HepG2 (cell line): Measurements from ENCODE around the gene ZNF146. TPM values are rescaled to one million over a fixed set of nuclear protein-coding genes. Genes with fewer than 3 reads are reported as not detected.
A peak's percentile ranks its signal among the peaks of the same experiment; 100 is the strongest.

Experiments
- BRCA1 ChIP-seq: sonication (generic); formaldehyde crosslinking; IDR thresholded peaks from 2 replicates; pipeline ENCODE4 v1.4.0; 2020; ENCODE audit warnings: missing genetic modification reagents
- HCFC1 ChIP-seq: fragments of 150-350 bp; IDR thresholded peaks from 2 replicates; pipeline ENCODE4 v1.6.1; 2014; ENCODE audit warnings: low read depth, low read length
- HDAC2 ChIP-seq: sonication (generic); formaldehyde crosslinking; IDR thresholded peaks from 2 replicates; pipeline ENCODE4 v1.4.0; 2020; ENCODE audit warnings: missing genetic modification reagents
- HOXD1 ChIP-seq: sonication (generic); formaldehyde crosslinking; IDR thresholded peaks from 2 replicates; pipeline ENCODE4 v1.5.0; 2020; ENCODE audit warnings: missing genetic modification reagents
- MBNL3 ChIP-seq: fragments of 250-450 bp; sonication (Bioruptor Pico); conservative IDR thresholded peaks from 2 replicates; pipeline ENCODE4 v1.8.0; 2022; ENCODE audit warnings: mild to moderate bottlenecking, inconsistent platforms
- MXD4 ChIP-seq: IDR thresholded peaks from 2 replicates; pipeline ENCODE4 v1.6.1; 2016; ENCODE audit warnings: mild to moderate bottlenecking, missing biosample characterization, missing genetic modification reagents
- MYNN ChIP-seq: sonication (generic); formaldehyde crosslinking; IDR thresholded peaks from 2 replicates; pipeline ENCODE4 v1.4.0; 2020; ENCODE audit warnings: mild to moderate bottlenecking, low read depth, missing genetic modification reagents
- MZF1 ChIP-seq: sonication (generic); formaldehyde crosslinking; IDR thresholded peaks from 2 replicates; pipeline ENCODE4 v1.8.1; 2023; ENCODE audit warnings: mild to moderate bottlenecking, missing genetic modification reagents, borderline replicate concordance
- NAIF1 ChIP-seq: sonication (generic); formaldehyde crosslinking; IDR thresholded peaks from 2 replicates; pipeline ENCODE4 v1.5.0; 2020; ENCODE audit warnings: mild to moderate bottlenecking, missing genetic modification reagents, borderline replicate concordance
- NFE2L1 ChIP-seq: sonication (generic); formaldehyde crosslinking; IDR thresholded peaks from 2 replicates; pipeline ENCODE4 v1.4.0; 2020; ENCODE audit warnings: missing genetic modification reagents, mild to moderate bottlenecking, borderline replicate concordance
- SNAPC5 ChIP-seq: sonication (generic); formaldehyde crosslinking; IDR thresholded peaks from 2 replicates; pipeline ENCODE4 v1.8.1; 2023; ENCODE audit warnings: mild to moderate bottlenecking, missing genetic modification reagents, borderline replicate concordance
- SP4 ChIP-seq: sonication (generic); formaldehyde crosslinking; IDR thresholded peaks from 2 replicates; pipeline ENCODE4 v1.8.1; 2023; ENCODE audit warnings: mild to moderate bottlenecking, missing genetic modification reagents
- TAF1 ChIP-seq: sonication (generic); formaldehyde crosslinking; IDR thresholded peaks from 2 replicates; pipeline ENCODE4 v1.4.0; 2020; ENCODE audit warnings: missing genetic modification reagents
- XRCC5 ChIP-seq: fragments of 200-400 bp; formaldehyde crosslinking; optimal IDR thresholded peaks from 2 replicates; pipeline ENCODE3; 2017; ENCODE audit warnings: mild to moderate bottlenecking, low read length
- ZKSCAN8 ChIP-seq: IDR thresholded peaks from 2 replicates; pipeline ENCODE4 v1.6.1; 2016; ENCODE audit warnings: borderline replicate concordance, missing genetic modification reagents, missing compliant biosample characterization
- ZNF143 ChIP-seq: sonication (generic); formaldehyde crosslinking; IDR thresholded peaks from 2 replicates; pipeline ENCODE4 v1.4.0; 2020; ENCODE audit warnings: missing genetic modification reagents
- ZNF276 ChIP-seq: sonication (generic); formaldehyde crosslinking; IDR thresholded peaks from 2 replicates; pipeline ENCODE4 v1.4.0; 2020; ENCODE audit warnings: mild to moderate bottlenecking, low read depth, missing genetic modification reagents
- ZNF468 ChIP-seq: sonication (generic); formaldehyde crosslinking; IDR thresholded peaks from 2 replicates; pipeline ENCODE4 v1.8.0; 2022; ENCODE audit warnings: mild to moderate bottlenecking, moderate library complexity, missing genetic modification reagents
- ZNF547 ChIP-seq: sonication (generic); formaldehyde crosslinking; IDR thresholded peaks from 2 replicates; pipeline ENCODE4 v1.5.1; 2020; ENCODE audit warnings: mild to moderate bottlenecking, missing genetic modification reagents
- ZNF567 ChIP-seq: sonication (generic); formaldehyde crosslinking; IDR thresholded peaks from 2 replicates; pipeline ENCODE4 v1.8.1; 2023; ENCODE audit warnings: mild to moderate bottlenecking, missing genetic modification reagents, borderline replicate concordance
- ZNF710 ChIP-seq: sonication (generic); formaldehyde crosslinking; IDR thresholded peaks from 2 replicates; pipeline ENCODE4 v1.5.0; 2020; ENCODE audit warnings: mild to moderate bottlenecking, missing genetic modification reagents, borderline replicate concordance
- ZNF782 ChIP-seq: sonication (generic); formaldehyde crosslinking; IDR thresholded peaks from 2 replicates; pipeline ENCODE4 v1.4.0; 2020; ENCODE audit warnings: missing genetic modification reagents, mild to moderate bottlenecking, borderline replicate concordance
- ZNF83 ChIP-seq: sonication (generic); formaldehyde crosslinking; IDR thresholded peaks from 2 replicates; pipeline ENCODE4 v1.4.0; 2020; ENCODE audit warnings: missing genetic modification reagents, mild to moderate bottlenecking, borderline replicate concordance
- ZNF878 ChIP-seq: sonication (generic); formaldehyde crosslinking; IDR thresholded peaks from 2 replicates; pipeline ENCODE4 v1.8.1; 2023; ENCODE audit warnings: mild to moderate bottlenecking, missing genetic modification reagents, moderate library complexity
- ZSCAN21 ChIP-seq: sonication (generic); formaldehyde crosslinking; IDR thresholded peaks from 2 replicates; pipeline ENCODE4 v1.8.0; 2022; ENCODE audit warnings: mild to moderate bottlenecking, missing genetic modification reagents, moderate library complexity, borderline replicate concordance
- ZSCAN29 ChIP-seq: sonication (generic); formaldehyde crosslinking; conservative IDR thresholded peaks from 2 replicates; pipeline ENCODE4 v1.4.0; 2020; ENCODE audit warnings: mild to moderate bottlenecking, missing genetic modification reagents
- polyA plus RNA-seq, 8 experiments: library from polyadenylated mRNA; depleted of rRNA in 3 of 8; stranded (reverse) in 7 of 8; unstranded in 1 of 8; fragments of >200 nt; fragmentation: Illumina TruSeq in 4 of 8; extraction: Trizol in 4 of 8; gene quantifications; 2 replicates each; pipeline versions ENCODE4 v1.2.1 to v1.2.3, GENCODE V29; 2011 to 2016; ENCODE audit warnings: low read depth in 4 of 8, missing spikeins in 1 of 8, mixed read lengths in 1 of 8; ENCODE audit not compliant: insufficient read depth in 1 of 8
- total RNA-seq, 5 experiments: library from RNA; depleted of rRNA; stranded (reverse); fragments of >200 nt; fragmentation: Illumina TruSeq; extraction: Trizol; gene quantifications; 2 replicates each; pipeline ENCODE4 v1.2.3, GENCODE V29; 2016; ENCODE audit warnings: low read depth in 1 of 5

Gene ZNF146
- total and polyA plus RNA-seq, 2 of the 13 experiments (the other 11 are each of a cell fraction or from before 2014, with no cell fraction given), result 28.4 to 52.7 TPM

GRCh38 chr19:36214386-36215275 is at the start of gene ZNF146, which contains the start of gene ZNF565 (continued):
- TF ChIP-seq ZNF276 (CRISPR knock-in tag) (no peak), ZSCAN29 (CRISPR knock-in tag) (peak; percentile 34; the same call in 1 of the 2 replicates), SP4 (peak; percentile 19; the same call in 1 of the 2 replicates), XRCC5 (peak; percentile 50), ZNF710 (CRISPR knock-in tag) (peak; percentile 83), MXD4 (CRISPR knock-in tag) (peak; percentile 83), ZNF547 (CRISPR knock-in tag) (peak; percentile 71; the same call in 1 of the 2 replicates), NFE2L1 (CRISPR knock-in tag) (no peak), ZSCAN21 (CRISPR knock-in tag) (peak; percentile 8; the same call in 1 of the 2 replicates), SNAPC5 (CRISPR knock-in tag) (no peak), TAF1 (CRISPR knock-in tag) (peak; percentile 61), HCFC1 (peak; percentile 83), ZNF83 (peak; percentile 61; the same call in 1 of the 2 replicates), BRCA1 (CRISPR knock-in tag) (no peak), ZNF782 (no peak), HDAC2 (CRISPR knock-in tag) (0 out of 2 replicates have a peak, but pooled peaks have one; percentile 80), HOXD1 (CRISPR knock-in tag) (peak; percentile 88), ZNF878 (CRISPR knock-in tag) (0 out of 2 replicates have a peak, but pooled peaks have one; percentile 60), NAIF1 (CRISPR knock-in tag) (no peak; the same call in 1 of the 2 replicates), ZNF468 (CRISPR knock-in tag) (0 out of 2 replicates have a peak, but pooled peaks have one; percentile 38), ZNF567 (CRISPR knock-in tag) (no peak; the same call in 1 of the 2 replicates), MBNL3 (CRISPR knock-in tag) (no peak), MZF1 (no peak), ZNF143 (CRISPR knock-in tag) (peak; percentile 93), ZKSCAN8 (CRISPR knock-in tag) (no peak), MYNN (CRISPR knock-in tag) (no peak; the same call in none of the 2 replicates)
